NCI-H2196 treated with DMSO at 0.1 percent for 48 hours (cell line): Measurements from ENCODE around the gene UMAD1.
"Not testable (repeated sequence)": the region's sequence is repeated elsewhere in the genome, so short reads cannot be mapped to it uniquely, and the experiment has no call there.

Experiments used
- DNase-seq: peaks from one replicate; lab custom pipeline; 2025; ENCODE audit not compliant: unreplicated experiment; lab: John Stamatoyannopoulos, UW

Gene UMAD1

GRCh38 chr7:7821517-7821916 is 181.0 kb downstream of the UMAD1 start:
- no peak for DNase-seq

GRCh38 chr7:7825294-7825693 is 184.7 kb downstream of the UMAD1 start:
- DNase-seq: not testable (repeated sequence)

GRCh38 chr7:7829667-7830066 is 189.1 kb downstream of the UMAD1 start:
- DNase-seq: no peak

GRCh38 chr7:7830122-7830878 is 189.7 kb downstream of the UMAD1 start:
- DNase-seq: peak; percentile 60

GRCh38 chr7:7832518-7832917 is 192.0 kb downstream of the UMAD1 start:
- no peak for DNase-seq

DNA sequence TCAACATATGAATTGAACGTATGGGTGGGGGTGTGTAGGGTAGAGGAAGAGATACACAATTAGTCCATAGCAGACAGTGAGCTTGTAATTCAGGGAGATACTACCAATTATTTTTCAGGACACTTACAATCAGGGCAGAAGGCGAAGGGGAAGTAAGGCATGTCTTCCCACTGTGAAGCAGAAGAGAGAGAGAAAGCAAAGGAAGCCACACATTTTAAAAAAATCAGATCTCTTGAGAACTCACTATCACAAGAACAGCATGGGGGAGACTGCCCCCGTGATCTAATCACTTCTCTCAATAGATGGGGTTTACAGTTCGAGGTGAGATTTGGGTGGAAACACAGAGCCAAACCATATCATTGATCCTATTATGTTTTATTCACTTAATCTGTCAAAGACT is 194.2 kb downstream of the UMAD1 start:
- no peak for DNase-seq

DNA sequence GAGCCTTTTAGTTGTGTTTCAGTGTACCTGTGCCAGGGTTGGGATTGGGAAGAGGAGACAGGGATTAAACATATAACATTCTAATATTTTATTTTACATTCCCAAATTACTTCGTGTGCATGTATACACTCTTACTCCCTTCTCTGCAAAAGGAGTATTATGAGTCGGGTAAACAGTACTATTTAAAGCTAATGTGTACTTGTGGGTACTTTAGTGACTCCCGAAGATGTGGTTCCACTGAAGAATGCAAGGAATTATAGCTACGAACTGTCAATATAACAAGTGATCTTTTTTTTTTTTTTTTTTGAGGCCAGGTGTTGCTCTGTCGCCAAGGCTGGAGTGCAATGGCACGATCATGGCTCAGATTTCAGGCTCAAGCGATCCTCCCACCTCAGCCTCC is 200.5 kb downstream of the UMAD1 start:
- DNase-seq: no peak

- no peak for DNase-seq
Observed at GRCh38 chr7:7843240-7843639, 202.7 kb downstream of the UMAD1 start.

DNA sequence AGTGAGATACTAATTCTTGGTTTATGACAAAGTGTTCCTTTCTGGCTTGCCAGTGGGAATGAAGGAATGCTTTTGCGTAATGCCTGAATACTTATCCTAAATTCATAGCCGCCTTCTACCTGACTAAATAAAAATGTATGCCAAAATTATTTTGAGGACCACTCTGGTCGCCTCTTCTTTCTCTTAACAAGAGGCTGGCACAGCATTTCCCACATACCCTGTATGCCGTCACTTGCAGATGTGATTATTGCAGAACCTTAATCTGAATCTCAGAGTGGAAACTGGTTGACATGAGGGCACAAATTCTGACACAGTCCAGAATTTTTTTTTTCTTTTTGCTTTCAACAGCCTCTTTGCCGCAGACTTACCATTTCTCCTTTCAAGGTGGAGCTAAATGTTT is 203.4 kb downstream of the UMAD1 start:
- no peak for DNase-seq

DNA sequence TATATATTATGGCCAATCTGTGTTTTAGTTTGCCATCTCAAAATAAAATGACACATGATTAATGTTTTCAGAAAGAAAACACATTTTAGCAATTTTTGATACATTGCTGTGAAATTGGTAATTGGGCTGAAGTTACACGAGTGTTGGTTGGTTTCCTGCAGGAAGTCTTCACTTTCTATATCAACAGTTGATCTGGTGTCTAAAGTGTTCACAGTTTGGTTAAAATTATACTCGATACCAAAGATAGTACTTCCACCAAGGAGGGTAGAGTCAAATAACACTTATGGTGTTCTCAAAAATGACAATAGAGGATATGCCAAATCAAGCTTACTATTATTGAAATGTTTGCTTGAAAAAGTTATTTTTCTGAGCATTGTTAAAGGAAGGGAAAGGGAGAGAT is 207.7 kb downstream of the UMAD1 start:
- no peak for DNase-seq

DNA sequence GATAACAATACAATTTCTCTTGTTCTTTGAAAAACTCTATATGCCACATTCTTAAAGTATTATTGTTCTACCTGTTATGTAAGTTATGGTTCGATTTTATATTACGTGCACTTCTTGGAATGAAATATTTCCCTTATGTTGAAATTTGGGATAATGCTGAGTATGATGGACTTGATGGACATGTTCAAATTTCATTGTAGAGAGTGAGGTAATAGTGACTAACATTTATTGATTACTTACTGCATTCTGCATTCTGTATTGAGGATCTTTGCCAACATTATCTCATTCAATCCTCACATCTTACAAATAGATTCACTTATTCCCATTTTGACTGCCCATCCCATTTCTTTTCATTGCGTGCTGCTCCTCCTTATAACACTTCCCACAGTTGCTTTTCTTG is 208.3 kb downstream of the UMAD1 start:
- no peak for DNase-seq

DNA sequence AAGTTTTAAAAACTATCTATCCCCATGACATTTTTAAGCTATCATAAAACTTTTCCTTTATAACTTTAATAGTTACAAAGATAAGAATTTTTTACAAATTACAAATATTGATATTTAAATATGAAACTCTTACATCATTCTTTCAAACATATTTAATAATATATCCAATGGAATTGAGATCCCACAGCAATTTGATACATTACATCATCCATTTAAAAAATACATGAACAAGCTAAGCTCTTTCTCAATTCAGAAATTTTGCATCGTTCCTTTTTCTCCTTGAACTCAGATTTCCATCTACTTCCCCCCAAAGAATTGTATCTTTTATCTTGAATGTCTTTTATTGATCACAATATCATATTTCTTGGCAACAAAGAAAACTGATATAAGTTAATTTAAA is 209.6 kb downstream of the UMAD1 start:
- DNase-seq: no peak

- DNase-seq: no peak
Observed at GRCh38 chr7:7851381-7851780, 210.8 kb downstream of the UMAD1 start.

DNA sequence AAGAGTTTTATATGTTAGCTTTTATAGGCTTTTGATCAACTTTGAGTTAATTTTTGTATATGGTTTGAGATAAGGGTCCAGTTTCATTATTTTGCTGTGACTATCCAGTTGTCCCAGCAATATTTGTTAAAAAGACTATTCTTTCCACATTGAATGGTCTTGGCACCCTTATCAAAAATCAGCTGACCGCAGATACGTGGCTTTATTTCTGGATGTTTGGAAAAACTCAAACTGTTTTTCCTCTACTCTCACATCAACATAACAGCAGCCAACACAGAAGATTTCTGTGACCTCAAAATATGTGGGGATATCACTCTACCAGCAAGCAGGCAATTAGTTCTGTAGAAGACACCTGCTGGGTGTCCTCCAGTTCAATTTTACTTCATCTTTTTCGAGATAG is 211.4 kb downstream of the UMAD1 start:
- DNase-seq: no peak

GRCh38 chr7:7857143-7857583 is 216.6 kb downstream of the UMAD1 start:
- DNase-seq: no peak

- DNase-seq: no peak
Observed at GRCh38 chr7:7858559-7858958, 218.0 kb downstream of the UMAD1 start.

GRCh38 chr7:7859411-7859810 is 218.9 kb downstream of the UMAD1 start:
- no peak for DNase-seq

GRCh38 chr7:7861211-7861633 is 220.7 kb downstream of the UMAD1 start:
- peak; percentile 93 for DNase-seq

- DNase-seq: no peak
Observed at GRCh38 chr7:7862393-7862792, 221.8 kb downstream of the UMAD1 start.

DNA sequence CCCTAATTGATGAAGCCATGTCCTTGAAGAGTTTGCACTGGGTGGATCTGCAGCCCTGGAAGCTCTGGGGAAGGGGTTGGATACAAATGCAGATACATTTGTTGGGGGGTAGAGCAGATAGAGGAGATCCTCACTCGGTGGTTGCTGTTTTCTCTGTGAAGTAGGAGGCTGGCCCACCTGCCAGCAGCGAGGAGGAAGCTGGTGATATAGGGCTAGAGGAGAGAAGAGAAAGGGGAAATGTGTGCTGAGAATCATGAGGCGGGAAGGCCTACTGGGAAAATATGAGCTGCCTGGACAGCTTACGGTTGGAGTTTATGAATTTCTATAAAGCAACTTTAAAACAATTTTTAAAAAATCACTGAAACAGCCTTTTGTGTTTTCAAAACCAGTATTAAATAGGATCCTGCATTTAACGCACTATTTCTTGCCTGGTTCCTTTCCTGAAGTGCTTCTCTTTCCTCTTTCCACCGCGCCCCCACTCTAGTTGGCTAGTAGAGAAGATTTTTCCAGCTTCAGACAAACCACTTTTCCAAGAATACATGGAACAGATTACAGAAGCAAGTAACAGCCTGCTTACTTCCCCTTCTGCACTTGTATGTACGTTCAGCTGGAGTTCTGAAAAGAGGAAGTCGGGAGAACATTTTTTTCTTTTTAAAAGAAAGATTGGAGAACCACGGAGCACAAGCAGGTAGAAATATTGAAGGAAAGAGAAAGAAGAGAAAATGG is 227.5 kb downstream of the UMAD1 start:
- DNase-seq: no peak

GRCh38 chr7:7868572-7868899 is 228.0 kb downstream of the UMAD1 start:
- DNase-seq: no peak

DNA sequence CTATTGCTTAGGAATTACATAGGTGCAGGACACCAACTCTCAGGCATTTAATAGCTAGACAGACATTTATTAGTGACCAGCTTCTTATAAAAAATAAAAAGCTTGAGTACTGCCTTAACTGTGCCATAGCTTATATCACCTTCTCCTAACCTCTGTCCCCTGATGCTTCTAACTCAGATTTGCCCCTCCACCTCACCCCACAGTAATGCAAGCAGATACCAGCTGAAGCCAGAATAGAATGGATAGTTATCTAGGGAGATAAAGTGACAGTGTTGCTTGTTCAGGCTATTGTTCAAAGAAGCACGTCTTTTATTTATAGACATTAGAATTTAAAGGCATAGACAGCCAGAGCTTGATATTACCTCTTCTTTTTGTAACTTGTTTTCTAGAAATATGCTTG is 228.5 kb downstream of the UMAD1 start:
- peak; percentile 49 for DNase-seq

GRCh38 chr7:7869651-7870050 is 229.1 kb downstream of the UMAD1 start:
- no peak for DNase-seq
